Prostate gland (tissue), 2 donors: Measurements from ENCODE around the gene VEZT. TPM values are rescaled to one million over a fixed set of nuclear protein-coding genes. Genes with fewer than 3 reads are reported as not detected.
A peak's percentile ranks its signal among the peaks of the same experiment; 100 is the strongest.

Source experiments
- DNase-seq: peaks from one replicate; pipeline ENCODE4 v3.0.0-alpha.2; 2019; ENCODE audit warnings: low spot score
- H3K27ac ChIP-seq, 2 donors: fragments of 200-600 bp; sonication (generic); 2 replicates each; pipeline ENCODE4 v1.5.1; 2017 to 2019
- H3K27me3 ChIP-seq: fragments of 200-600 bp; sonication (generic); replicated peaks from 2 replicates; pipeline ENCODE4 v1.5.1; 2019; ENCODE audit not compliant: insufficient read depth
- H3K36me3 ChIP-seq, 2 donors: fragments of 200-600 bp; sonication (generic); 1 replicate in 1 of 2; 2 replicates in 1 of 2; pipeline versions ENCODE4 v1.5.1 to v1.8.1; 2017 to 2019
- H3K4me1 ChIP-seq: fragments of 200-600 bp; sonication (generic); replicated peaks from 2 replicates; pipeline ENCODE4 v1.5.1; 2019
- H3K4me3 ChIP-seq, 2 donors: fragments of 200-600 bp; sonication (generic); 2 replicates each; pipeline ENCODE4 v1.5.1; 2017 to 2019
- H3K9me3 ChIP-seq: fragments of 200-600 bp; sonication (generic); 2 replicates; pipeline ENCODE4 v1.5.1; 2017
- CTCF ChIP-seq, 4 experiments: fragments of 200-600 bp in 2 of 4; fragments of 450-650 bp in 2 of 4; sonication (generic) in 2 of 4; IDR thresholded peaks; 1 replicate in 3 of 4; 2 replicates in 1 of 4; pipeline ENCODE4 v1.5.1; 2016 to 2019; ENCODE audit warnings: antibody characterized with exemption in 4 of 4, mild to moderate bottlenecking in 2 of 4, moderate library complexity in 2 of 4
- POLR2A ChIP-seq: fragments of 450-650 bp; IDR thresholded peaks from one replicate; pipeline ENCODE4 v1.6.1; 2016; ENCODE audit warnings: antibody characterized with exemption, mild to moderate bottlenecking
- POLR2AphosphoS5 ChIP-seq: sonication (generic); formaldehyde crosslinking; IDR thresholded peaks from one replicate; pipeline ENCODE4 v1.6.1; 2017; ENCODE audit warnings: antibody characterized with exemption
- WGBS: methylation state at CpG from one replicate; pipeline ENCODE4 v1.1.5; 2018; 5-methylcytosine and 5-hydroxymethylcytosine counted together
- intact Hi-C: fragments of 100-400 bp; cut with DNase I; formaldehyde crosslinking; loops from one replicate; pipeline ENCODE4 v1.14.2; 2022
- microRNA counts, 2 donors: library from miRNA; unstranded; fragments of <30 nt; microRNA quantifications; one replicate each; lab custom pipeline; 2016 to 2017
- microRNA-seq: library from miRNA; unstranded; fragments of <30 nt; microRNA quantifications from one replicate; pipeline ENCODE4, GENCODE V29; 2016
- small RNA-seq, 2 donors: library from RNA; depleted of rRNA; stranded (forward); fragments of <200 nt; gene quantifications; one replicate each; pipeline ENCODE3, GENCODE V24; 2016
- total RNA-seq, 2 donors: library from RNA; depleted of rRNA; stranded (reverse); fragments of >200 nt; gene quantifications; one replicate each; pipeline ENCODE4 v1.1.0, GENCODE V29; 2016

Gene VEZT
- total RNA-seq, 2 donors from 2014 or later: 37.4 to 81.6 TPM

DNA sequence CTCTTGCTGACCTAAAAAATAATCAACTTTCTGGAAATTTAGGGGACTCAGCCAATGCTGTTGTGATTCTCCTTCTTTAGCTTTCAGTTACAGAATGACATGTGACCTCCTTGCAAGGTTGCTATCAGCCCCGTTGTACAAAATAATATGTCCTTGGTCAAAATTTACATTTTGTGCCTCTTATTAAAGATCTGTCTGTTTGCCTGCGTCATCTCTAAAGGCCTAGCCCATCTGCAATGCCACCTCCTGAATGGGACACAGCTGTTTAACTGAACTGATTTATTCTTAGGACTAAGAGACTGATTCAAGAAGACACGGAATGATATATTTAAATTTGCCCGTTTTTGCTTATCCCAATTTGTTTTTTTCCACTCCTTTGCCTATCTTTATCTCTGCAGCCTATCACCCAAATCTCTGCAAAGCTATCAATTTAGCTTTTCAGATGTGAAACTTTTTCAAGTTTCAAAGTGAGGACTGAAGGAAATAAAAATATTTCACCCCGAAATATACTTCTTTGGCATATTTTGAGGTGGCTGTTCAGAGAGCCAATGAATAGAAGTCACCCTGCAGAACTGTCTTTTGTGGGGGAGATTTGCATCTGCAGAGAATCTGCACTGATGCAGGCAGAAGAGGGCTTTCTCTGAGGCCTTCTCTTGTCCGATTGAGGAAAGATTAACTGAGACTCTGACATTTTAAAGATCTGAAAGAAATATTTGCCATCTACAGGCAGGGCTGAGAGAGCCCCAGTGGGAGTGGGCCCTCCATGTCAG is 126.0 kb downstream of the VEZT start:
- no peak overlapping the region for H3K27ac ChIP-seq
- no peaks in the 10 kb centered on the region for H3K9me3 ChIP-seq

DNA sequence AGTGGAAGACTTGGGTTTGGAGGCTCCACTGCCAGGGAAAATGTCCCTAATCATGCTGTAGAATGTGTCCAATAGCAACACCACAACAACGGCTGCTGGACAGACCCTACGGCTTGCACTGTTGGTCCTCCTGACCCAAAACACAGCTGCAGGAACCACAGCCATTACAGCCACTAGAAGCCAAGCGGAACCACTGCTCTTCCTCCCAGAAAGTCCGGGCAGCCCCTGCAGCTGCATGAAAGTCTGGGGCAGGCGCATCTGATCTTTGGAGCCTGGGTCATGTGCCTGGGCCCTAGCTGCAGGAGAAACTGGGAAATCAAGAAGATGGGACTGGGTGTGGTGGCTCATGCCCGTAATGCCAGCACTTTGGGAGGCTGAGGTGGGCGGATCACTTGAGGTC is 131.7 kb downstream of the VEZT start:
- Histone ChIP-seq H3K4me1 (no peaks in the 10 kb centered on the region), H3K4me3 (no peak overlapping the region), H3K27ac (no peak overlapping the region), H3K27me3 (no peaks in the 10 kb centered on the region), H3K9me3 (no peaks in the 10 kb centered on the region), H3K36me3 (no peaks in the 10 kb centered on the region)
- TF ChIP-seq POLR2AphosphoS5 (no peak), CTCF (IDR thresholded peaks at IDR 0.05) (no peak), POLR2A (no peak)
- DNase-seq: no peak
- 91% methylated on average over 7 of the region's 7 CpGs for WGBS
- intact Hi-C loops: no loop called here

More for the DNA sequence above, 126.0 kb downstream of the VEZT start:
- no peak for DNase-seq
- TF ChIP-seq POLR2A (no peak), POLR2AphosphoS5 (no peak), CTCF (IDR thresholded peaks at IDR 0.05) (no peak)
- H3K4me3 ChIP-seq: no peak overlapping the region
- no peaks in the 10 kb centered on the region for H3K36me3 ChIP-seq
- WGBS: 78% methylated on average over 6 of the region's 6 CpGs
- no peaks in the 10 kb centered on the region for H3K4me1 ChIP-seq
- intact Hi-C loops: no loop called here
- no peaks in the 10 kb centered on the region for H3K27me3 ChIP-seq

- 82% methylated on average over 6 of the region's 6 CpGs for WGBS
- intact Hi-C loops: no loop called here
- no peak overlapping the region for H3K27ac ChIP-seq
- no peak overlapping the region for H3K4me3 ChIP-seq
- H3K27me3 ChIP-seq: no peaks in the 10 kb centered on the region
- no peak for DNase-seq
- H3K9me3 ChIP-seq: no peaks in the 10 kb centered on the region
- no peaks in the 10 kb centered on the region for H3K4me1 ChIP-seq
- TF ChIP-seq POLR2A (no peak), POLR2AphosphoS5 (no peak), CTCF (IDR thresholded peaks at IDR 0.05) (no peak)
- no peaks in the 10 kb centered on the region for H3K36me3 ChIP-seq
These were observed 134.1 kb downstream of the VEZT start for GRCh38 chr12:95351748-95352147.

MicroRNAs encoded within 50 kb of the gene (microRNA counts, 767-probe panel; counts per million panel counts)
- microRNA hsa-miR-331-3p (lab: Ali Mortazavi, UCI): 431 to 1,274 counts per million in 2 donors
- microRNA hsa-miR-331-5p (lab: Ali Mortazavi, UCI): 431 to 1,274 counts per million in 2 donors

Small RNAs within 50 kb of the gene (microRNA-seq; reads per million reads assigned to microRNA genes)
- gene MIR331: 84.1 reads per million, percentile 73 among the genes with 10 or more reads in this experiment
- gene MIR3685: not detected

Small RNAs within 50 kb of the gene (small RNA-seq; reads per million reads assigned to genes)
- 3.9 to 6.7 reads per million in 2 donors for gene MIR331
- gene MIR3685: 0 reads per million in 2 donors
- gene RF00019: 0 reads per million in 2 donors
- gene RNU6-808P: 0 reads per million in 2 donors

Other genes with a start within 250 kb of the VEZT start
- gene NDUFA12, start 214.1 kb upstream of the VEZT start, total RNA-seq: 100 to 1,000 TPM in 1 of 2 donors, 10 to 100 TPM in 1; 57.2 to 108 TPM
- 10 to 100 TPM; 18.7 to 54.0 TPM for gene NR2C1, start 144.2 kb upstream of the VEZT start, total RNA-seq
- gene FGD6, start 340 bp upstream of the VEZT start, total RNA-seq: 10 to 100 TPM in 1 of 2 donors, 1 to 10 TPM in 1; 9.9 to 13.9 TPM